CD4-positive, alpha-beta T cell (primary cell): ENCODE results near the gene ZNF627. TPM values are rescaled to one million over a fixed set of nuclear protein-coding genes. Genes with fewer than 3 reads are reported as not detected.

Experiments
- ATAC-seq: fragments of 200-7000 bp; cut with Tn5 transposase; one replicate; pipeline ENCODE4 v1.10.0; 2022; ENCODE audit warnings: mild to moderate bottlenecking; ENCODE audit not compliant: poor library complexity
- CTCF ChIA-PET: fragments of 350-600 bp; sonication (Branson Sonifier 250); formaldehyde crosslinking; loops from one replicate; lab custom pipeline; 2021; ENCODE audit warnings: antibody characterized with exemption, inconsistent platforms; lab: Charles Lee
- POLR2A ChIA-PET: fragments of 350-600 bp; sonication (Branson Sonifier 250); formaldehyde crosslinking; loops from one replicate; lab custom pipeline; 2021; ENCODE audit warnings: antibody characterized with exemption, inconsistent platforms; lab: Charles Lee
- DNase-seq, 14 experiments: peaks; one replicate each; pipeline ENCODE4 v3.0.0-alpha.2; 2013 to 2020; ENCODE audit warnings: mixed read lengths in 2 of 14
- H3K27ac ChIP-seq, 2 donors: one replicate each; pipeline versions ENCODE4 v1.5.1 to v1.7.0; 2013; ENCODE audit warnings: low read length in 2 of 2, low read depth in 1 of 2, mild to moderate bottlenecking in 1 of 2
- H3K27me3 ChIP-seq, 2 experiments: 1 replicate in 1 of 2; 2 replicates in 1 of 2; pipeline versions ENCODE4 v1.6.1 to v1.7.0; 2013; ENCODE audit warnings: low read length in 2 of 2, control low read depth in 1 of 2, mild to moderate bottlenecking in 1 of 2, moderate library complexity in 1 of 2; ENCODE audit not compliant: insufficient read depth in 2 of 2, control insufficient read depth in 1 of 2
- H3K36me3 ChIP-seq: one replicate; pipeline ENCODE4 v1.6.1; 2013; ENCODE audit warnings: low read length, control low read depth; ENCODE audit not compliant: insufficient read depth
- H3K4me1 ChIP-seq: one replicate; pipeline ENCODE4 v1.6.1; 2013; ENCODE audit warnings: low read length, control low read depth; ENCODE audit not compliant: insufficient read depth
- H3K4me3 ChIP-seq: one replicate; pipeline ENCODE4 v1.5.1; 2013; ENCODE audit warnings: mild to moderate bottlenecking, low read length, moderate library complexity
- H3K9me3 ChIP-seq, 2 experiments: 1 replicate in 1 of 2; 2 replicates in 1 of 2; pipeline versions ENCODE4 v1.6.1 to v1.7.0; 2013; ENCODE audit warnings: low read length in 2 of 2, mild to moderate bottlenecking in 2 of 2, control low read depth in 1 of 2, moderate library complexity in 1 of 2; ENCODE audit not compliant: control insufficient read depth in 1 of 2, insufficient read depth in 1 of 2
- H3K27ac Mint-ChIP-seq: one replicate; pipeline ENCODE4 v1.8.0; 2020; ENCODE audit warnings: mixed read lengths
- H3K27me3 Mint-ChIP-seq: one replicate; pipeline ENCODE4 v1.8.0; 2021; ENCODE audit warnings: mixed read lengths
- H3K36me3 Mint-ChIP-seq: one replicate; pipeline ENCODE4 v1.8.0; 2021; ENCODE audit warnings: low read depth, mixed read lengths
- H3K4me1 Mint-ChIP-seq: one replicate; pipeline ENCODE4 v1.8.0; 2021; ENCODE audit warnings: low read depth, mixed read lengths
- H3K4me3 Mint-ChIP-seq: one replicate; pipeline ENCODE4 v1.8.0; 2020; ENCODE audit warnings: mild to moderate bottlenecking, mixed read lengths
- H3K9me3 Mint-ChIP-seq: one replicate; pipeline ENCODE4 v1.8.0; 2020; ENCODE audit warnings: mixed read lengths
- intact Hi-C, 2 experiments: fragments of 100-400 bp; cut with DNase I in 1 of 2; cut with micrococcal nuclease in 1 of 2; formaldehyde crosslinking; loops; one replicate each; pipeline versions ENCODE4 v1.15.1 to v1.9.0; 2023 to 2025; cut with DNase I, micrococcal nuclease
- total RNA-seq, 174 experiments: library from RNA in 2 of 174; stranded (reverse) in 2 of 174; gene quantifications; one replicate each; pipeline ENCODE4 v1.2.3 and lab custom pipeline; 2021 to 2026
- TF ChIP-seq, protein P1 (sequence below): fragments of 200-600 bp; IDR thresholded peaks from one replicate; pipeline ENCODE4 v1.8.0; 2022; ENCODE audit warnings: antibody characterized with exemption, mild to moderate bottlenecking

Gene ZNF627
- total RNA-seq, 2 experiments from 2014 or later = 11.7 to 12.7 TPM

DNA sequence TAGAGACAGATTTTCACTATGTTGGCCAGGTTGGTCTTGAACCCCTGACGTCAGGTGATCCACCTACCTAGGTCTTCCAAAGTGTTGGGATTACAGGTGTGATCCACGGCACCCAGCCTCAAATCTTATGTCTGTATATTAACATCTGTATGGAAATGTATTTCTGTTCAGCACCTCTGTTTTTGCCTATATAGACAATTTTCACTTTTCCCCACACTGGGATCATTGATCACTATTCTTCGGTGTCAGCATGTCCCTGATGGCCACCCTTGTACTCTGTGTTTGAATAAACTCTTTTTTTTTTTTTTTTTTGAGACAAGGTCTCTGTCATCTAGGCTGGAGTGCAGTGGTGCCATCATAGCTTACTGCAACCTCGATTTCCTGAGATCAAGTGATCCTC lies 3.2 kb upstream of the ZNF627 start:
- Histone ChIP-seq H3K4me1 (peaks cover 23% of the 10 kb centered on the region), H3K9me3 (no peaks in the 10 kb centered on the region), H3K36me3 (no peaks in the 10 kb centered on the region), H3K27ac (no peak overlapping the region), H3K27me3 (no peaks in the 10 kb centered on the region), H3K4me3 (no peak overlapping the region)
- no peak overlapping the region for H3K4me3 Mint-ChIP-seq
- TF ChIP-seq, protein P1, sequence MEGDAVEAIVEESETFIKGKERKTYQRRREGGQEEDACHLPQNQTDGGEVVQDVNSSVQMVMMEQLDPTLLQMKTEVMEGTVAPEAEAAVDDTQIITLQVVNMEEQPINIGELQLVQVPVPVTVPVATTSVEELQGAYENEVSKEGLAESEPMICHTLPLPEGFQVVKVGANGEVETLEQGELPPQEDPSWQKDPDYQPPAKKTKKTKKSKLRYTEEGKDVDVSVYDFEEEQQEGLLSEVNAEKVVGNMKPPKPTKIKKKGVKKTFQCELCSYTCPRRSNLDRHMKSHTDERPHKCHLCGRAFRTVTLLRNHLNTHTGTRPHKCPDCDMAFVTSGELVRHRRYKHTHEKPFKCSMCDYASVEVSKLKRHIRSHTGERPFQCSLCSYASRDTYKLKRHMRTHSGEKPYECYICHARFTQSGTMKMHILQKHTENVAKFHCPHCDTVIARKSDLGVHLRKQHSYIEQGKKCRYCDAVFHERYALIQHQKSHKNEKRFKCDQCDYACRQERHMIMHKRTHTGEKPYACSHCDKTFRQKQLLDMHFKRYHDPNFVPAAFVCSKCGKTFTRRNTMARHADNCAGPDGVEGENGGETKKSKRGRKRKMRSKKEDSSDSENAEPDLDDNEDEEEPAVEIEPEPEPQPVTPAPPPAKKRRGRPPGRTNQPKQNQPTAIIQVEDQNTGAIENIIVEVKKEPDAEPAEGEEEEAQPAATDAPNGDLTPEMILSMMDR = no peak
- ATAC-seq (no peak), DNase-seq (no peak)
- H3K27ac Mint-ChIP-seq = peak overlapping the region; percentile 9
- no peaks in the 10 kb centered on the region for H3K9me3 Mint-ChIP-seq
- intact Hi-C loops = no loop called here
- H3K4me1 Mint-ChIP-seq = peaks cover 17% of the 10 kb centered on the region
- H3K36me3 Mint-ChIP-seq = peaks cover 10% of the 10 kb centered on the region
- ChIA-PET CTCF (no interaction called here), POLR2A (no interaction called here)
- H3K27me3 Mint-ChIP-seq = no peaks in the 10 kb centered on the region

DNA sequence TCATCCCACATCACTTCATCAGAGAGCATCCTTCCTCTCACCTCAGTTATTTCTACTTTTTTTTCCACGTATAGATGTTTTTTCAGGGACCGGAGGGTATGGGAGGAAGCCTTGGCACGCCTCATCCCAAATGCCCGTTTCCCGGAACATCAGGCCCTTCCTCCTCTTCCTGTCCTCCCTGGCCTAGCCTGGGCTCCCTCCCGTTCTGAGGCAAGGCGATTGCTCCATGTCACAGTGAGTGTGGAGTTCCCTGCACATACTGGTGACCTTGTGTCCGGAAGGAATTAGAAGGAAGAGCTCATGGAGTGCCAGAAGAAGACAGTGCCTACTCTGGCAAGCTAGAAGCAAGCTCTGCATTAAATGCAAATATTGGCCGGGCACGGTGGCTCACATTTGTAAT lies 1.1 kb upstream of the ZNF627 start:
- Mint-ChIP-seq H3K4me1 (peaks cover 27% of the 10 kb centered on the region), H3K4me3 (peak overlapping the region; percentile 72), H3K36me3 (peaks cover 13% of the 10 kb centered on the region), H3K27me3 (no peaks in the 10 kb centered on the region), H3K27ac (no peak overlapping the region), H3K9me3 (no peaks in the 10 kb centered on the region)
- no peak overlapping the region for H3K27ac ChIP-seq
- peak in 1 of 14 experiments; percentile 34 for DNase-seq
- intact Hi-C loops = no loop called here
- H3K36me3 ChIP-seq = no peaks in the 10 kb centered on the region
- H3K9me3 ChIP-seq = no peaks in the 10 kb centered on the region
- ChIA-PET CTCF (no interaction called here), POLR2A (interaction anchor here (1.2 kb wide), 1 partner anchor 37 kb away, joined by 3 read pairs; the partner anchor contains the start of gene ELOF1)
- H3K27me3 ChIP-seq = no peaks in the 10 kb centered on the region
- H3K4me1 ChIP-seq = peaks cover 23% of the 10 kb centered on the region
- TF ChIP-seq, protein P1 = no peak
- no peak overlapping the region for H3K4me3 ChIP-seq
- ATAC-seq = no peak

DNA sequence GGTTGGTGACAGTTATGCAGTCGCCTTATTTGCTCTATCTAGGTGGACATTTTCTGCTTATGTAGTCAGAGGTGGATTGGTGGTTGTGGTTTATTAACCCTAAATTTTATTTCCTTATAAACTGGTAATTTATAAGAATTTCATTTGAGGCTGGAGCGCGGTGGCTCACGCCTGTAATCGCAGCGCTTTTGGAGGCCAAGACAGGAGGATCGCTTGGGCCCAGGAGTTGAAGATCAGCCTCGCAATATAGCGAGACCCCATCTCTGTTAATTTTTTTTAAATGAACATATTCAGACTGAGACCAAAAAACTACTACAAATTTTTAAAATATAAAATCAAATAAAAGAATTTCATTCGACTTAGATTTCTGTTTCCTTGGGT lies 810 bp downstream of the ZNF627 start:
- no peak for ATAC-seq
- peaks cover 40% of the 10 kb centered on the region for H3K4me1 Mint-ChIP-seq
- intact Hi-C loops = no loop called here
- H3K9me3 ChIP-seq = no peaks in the 10 kb centered on the region
- no peak for DNase-seq
- no peaks in the 10 kb centered on the region for H3K27me3 ChIP-seq
- CTCF ChIA-PET = no interaction called here
- H3K27me3 Mint-ChIP-seq = no peaks in the 10 kb centered on the region
- H3K4me1 ChIP-seq = peaks cover 23% of the 10 kb centered on the region
- peak overlapping the region; percentile 92 for H3K4me3 Mint-ChIP-seq
- peak overlapping the region; percentile 99 for H3K4me3 ChIP-seq
- peak overlapping the region; percentile 90 for H3K27ac Mint-ChIP-seq
- no peaks in the 10 kb centered on the region for H3K9me3 Mint-ChIP-seq
- POLR2A ChIA-PET = interaction anchor here (0.6 kb wide), 1 partner anchor 1015 kb away, joined by 4 read pairs; no protein-coding TSS in a partner anchor
- TF ChIP-seq, protein P1 = no peak
- H3K36me3 Mint-ChIP-seq = peaks cover 25% of the 10 kb centered on the region
- no peaks in the 10 kb centered on the region for H3K36me3 ChIP-seq
- no peak overlapping the region for H3K27ac ChIP-seq
